ENCODE measurements around the gene TMEM52.
"Not testable (repeated sequence)": the region's sequence is repeated elsewhere in the genome, so short reads cannot be mapped to it uniquely, and the experiment has no call there.

Gene TMEM52

GRCh38 chr1:1893291-1893985 is 25.6 kb downstream of the TMEM52 start:
- no peak for DNase-seq

DNA sequence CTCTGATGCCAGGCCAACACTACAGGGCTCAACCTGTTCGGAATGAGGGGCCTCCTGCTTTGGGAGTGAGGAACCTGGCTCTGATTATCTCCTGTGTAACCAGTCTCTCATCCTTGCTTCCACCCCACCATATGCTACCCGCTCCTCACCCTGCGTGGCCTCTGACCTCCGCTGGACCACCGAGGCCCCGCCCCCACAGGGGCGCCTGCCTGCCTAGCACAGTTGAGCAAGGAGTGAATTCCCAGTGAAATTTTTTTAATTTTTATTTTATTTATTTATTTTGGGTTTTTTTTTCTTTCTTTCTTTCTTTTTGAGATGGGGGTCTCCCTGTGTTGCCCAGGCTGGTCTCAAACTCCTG is 26.3 kb downstream of the TMEM52 start:
- no peak for DNase-seq

GRCh38 chr1:1892079-1892762 is 26.9 kb downstream of the TMEM52 start:
- peak; percentile 35 for DNase-seq

DNA sequence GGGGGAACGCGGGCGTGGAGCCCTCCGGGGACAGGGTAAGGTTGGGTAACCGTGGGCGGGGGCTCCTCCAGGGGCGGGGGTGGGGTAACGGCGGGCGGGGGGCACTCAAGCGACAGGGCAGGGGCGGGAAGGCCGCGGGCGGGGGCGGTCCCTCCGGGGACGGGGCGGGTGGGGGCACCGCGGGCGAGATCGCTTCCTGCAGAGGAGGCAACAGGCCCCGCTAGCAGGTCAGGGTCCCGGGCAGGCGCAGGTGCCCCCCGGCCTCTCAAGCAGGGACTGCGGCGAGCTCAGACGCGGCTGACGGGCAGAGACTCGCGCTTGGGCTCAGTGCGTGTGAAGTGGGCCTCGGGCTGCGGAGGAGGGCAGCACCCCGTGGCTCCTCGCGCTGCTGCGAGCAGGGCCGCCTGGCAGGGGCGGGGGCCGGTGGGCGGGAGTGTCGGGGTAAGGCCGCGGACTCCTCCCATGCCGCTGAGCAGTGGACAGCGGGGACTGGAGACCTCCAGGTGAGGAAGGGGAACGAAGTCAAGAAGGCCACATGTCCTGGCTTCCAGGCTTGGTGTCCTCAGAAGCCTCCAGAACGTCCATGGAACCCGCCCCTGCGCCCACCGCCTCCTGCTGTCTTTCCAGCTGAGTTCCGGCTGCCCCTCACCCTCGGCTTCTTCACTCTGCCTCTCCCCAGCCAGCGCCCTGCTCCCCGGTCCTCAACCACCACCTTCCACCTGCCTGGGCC is 27.6 kb downstream of the TMEM52 start:
- peak; percentile 75 for DNase-seq

DNA sequence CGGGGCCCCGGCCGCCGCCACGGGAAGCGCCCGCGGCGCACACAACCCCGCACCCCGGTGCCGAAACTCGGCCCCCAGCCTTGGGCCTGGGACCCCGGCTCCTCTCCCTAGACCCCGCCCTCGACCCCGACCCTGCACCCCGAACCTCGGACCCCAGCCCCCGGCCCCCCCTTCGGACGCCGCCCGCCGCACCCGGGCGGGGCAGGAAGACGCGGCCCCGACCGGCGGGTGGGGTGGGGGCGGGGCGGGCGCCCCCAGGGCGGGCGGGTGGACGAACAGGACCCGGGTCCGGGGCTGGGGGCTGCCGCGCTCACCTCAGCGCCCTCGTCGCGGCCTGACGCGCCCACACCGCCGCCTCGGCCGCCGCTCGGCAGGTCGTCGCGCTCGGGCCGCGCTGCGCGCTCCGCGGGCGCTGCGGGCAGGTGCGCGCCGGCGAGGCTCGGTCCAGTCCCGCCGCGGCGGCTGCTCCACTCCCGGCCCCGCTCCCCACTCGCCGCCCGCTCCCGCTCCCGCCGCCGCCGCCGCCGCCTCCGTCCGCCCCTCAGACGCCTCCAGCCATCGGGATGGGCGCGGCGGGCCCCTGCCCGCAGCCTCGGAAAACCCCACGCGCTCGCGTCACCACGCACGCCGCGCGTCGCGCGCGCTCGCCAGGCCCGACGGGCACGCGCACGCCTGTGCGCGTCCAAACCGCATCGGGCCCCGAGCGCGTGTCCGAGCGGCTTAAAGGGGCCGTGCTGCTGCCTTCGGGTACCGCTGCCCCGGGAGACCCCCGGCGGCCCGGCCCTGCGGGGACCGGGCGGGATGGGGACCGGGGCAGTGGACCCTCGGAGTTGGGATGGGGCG is 28.4 kb downstream of the TMEM52 start, which contains the start of gene GNB1:
Gene GNB1, minus strand, starts transcription at position 582 of the 843 bp plus-strand sequence. CDS start 65,634 bp downstream, outside the sequence.
- peak; percentile 87 for DNase-seq

- DNase-seq: peak; percentile 44
These were observed 29.1 kb downstream of the TMEM52 start for GRCh38 chr1:1889847-1890505.

- DNase-seq: no peak
These were observed 29.9 kb downstream of the TMEM52 start for GRCh38 chr1:1889090-1889750.

- not testable (repeated sequence) for DNase-seq
These were observed 35.2 kb downstream of the TMEM52 start for GRCh38 chr1:1883890-1884289.

DNA sequence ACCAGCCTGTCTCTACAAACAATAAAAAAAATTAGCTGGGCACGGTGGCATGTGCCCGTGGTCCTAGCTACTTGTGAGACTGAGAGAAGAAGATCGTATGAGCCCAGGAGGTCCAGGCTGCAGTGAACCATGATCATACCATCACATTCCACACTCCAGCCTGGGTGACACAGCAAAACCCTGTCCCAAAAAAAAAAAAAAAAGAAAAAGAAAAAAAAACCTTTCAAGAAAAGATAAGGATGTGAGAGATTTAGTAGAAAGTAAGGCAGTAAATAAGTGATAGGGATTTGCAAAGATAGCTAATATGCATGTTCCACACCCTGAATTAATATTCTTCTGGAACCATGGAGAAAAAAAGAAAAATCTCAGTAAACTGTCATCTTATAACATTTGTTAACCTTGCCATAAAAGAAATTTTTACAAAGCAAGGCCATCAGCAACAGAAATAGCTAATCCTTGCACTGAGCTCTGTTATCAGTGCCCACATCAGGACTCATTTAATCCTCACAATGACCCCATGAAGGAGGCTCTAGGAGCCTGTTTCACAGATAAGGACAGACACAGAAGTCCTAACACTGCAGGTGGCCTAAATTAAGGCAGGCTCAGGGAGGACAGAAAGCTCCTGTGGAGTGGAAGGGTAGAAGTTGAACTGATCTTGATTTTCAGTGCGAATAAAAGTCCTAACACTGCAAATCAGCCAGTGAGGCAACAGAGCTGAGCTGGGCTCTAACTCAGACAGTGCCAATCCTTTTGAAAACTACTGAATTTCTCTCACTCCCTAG is 35.8 kb downstream of the TMEM52 start:
- DNase-seq: no peak

DNA sequence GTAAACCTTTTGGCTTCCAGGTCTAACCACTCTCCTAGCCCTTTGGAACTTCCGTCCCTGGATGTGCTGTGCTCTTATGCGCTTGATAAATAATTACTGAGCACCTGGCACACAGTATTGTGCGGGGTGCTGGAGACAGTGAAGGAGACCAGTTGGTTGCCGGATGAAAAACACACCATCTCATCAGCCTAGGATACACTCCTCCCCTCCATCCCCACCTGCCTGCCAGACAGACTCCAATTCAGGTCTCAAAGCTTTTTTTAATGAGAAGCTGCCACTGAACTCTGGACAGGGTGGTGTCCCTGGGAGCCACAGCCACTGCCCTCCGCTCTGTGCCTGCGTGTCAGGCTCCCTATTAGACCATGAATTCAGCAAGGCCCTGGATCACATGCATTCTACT is 37.4 kb downstream of the TMEM52 start:
- DNase-seq: no peak

DNA sequence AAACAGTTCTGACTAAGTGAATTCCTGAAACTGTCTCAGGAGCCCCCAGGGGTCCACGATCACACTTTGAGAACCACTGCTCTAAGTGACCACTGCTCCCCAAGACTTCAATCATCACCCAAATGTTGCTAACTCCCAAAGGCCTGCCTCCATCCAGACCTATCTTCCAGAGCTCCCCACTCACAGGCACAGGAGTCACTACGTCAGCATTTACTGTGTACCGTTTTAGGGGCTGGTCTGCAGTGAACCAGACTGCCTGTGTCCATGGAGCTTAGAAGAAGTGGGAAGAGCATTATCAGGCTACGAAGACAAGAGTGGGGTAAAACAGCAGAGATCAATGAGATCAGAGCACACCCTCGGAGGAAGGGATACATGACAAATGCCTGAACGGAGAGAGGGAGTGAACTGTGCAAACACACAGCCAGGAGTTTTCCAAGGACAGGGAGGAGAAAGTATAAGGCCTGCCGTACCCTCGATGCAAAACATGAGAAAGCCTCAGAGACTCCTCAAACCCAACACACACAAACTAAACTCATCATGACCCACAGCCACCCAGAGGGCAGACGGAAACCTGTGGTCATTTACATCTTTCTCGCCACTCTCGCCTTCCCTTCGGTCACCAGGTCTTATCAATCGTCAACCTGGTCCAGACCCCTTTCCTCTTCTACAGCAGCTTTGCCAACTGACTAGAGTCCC is 38.3 kb downstream of the TMEM52 start:
- no peak for DNase-seq

DNA sequence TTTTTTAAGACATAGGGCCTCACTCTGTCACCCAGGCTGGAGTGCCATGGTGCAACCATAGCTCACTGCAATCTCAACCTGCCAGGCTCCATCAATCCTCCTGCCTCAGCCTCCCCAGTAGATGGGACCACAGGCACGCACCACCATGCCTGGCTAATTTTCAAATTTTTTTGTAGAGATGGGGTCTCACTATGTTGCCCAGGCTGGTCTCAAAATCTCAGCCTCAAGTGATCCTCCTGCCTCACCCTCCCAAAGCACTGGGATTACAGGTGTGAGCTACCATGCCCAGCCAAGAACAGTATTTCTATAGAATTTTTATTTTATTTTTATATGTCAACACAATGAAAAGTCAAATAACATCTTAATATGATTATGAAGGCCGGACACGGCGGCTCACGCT is 39.1 kb downstream of the TMEM52 start:
- no peak for DNase-seq

- DNase-seq: no peak
These were observed 41.1 kb downstream of the TMEM52 start for GRCh38 chr1:1877865-1878436.

DNA sequence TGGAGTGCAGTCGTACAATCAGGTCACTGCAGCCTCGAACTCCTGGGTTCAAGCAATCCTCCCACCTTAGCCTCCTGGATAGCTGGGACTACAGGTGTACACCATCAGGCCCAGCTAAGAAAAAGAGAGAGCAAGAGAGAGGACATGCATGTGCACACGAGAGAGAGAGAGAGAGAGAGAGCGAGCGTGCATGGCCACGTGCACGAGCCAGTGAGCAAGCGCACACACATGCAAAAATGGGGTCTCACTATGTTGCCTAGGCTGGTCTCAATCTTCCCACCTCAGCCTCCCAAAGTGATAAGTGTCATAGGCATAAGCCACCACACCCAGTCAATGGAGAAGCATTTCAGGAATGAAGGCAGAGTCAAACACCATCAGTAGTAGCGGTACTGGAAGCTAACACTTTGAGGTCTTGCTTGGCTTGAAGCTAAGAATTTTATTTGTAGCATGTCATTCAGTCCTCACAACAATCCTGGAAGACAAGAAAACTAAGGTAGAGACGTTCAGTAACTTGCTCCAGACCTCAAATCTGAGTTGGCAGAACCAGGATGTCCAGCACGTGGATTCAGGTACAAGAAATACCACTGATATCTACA is 42.6 kb downstream of the TMEM52 start:
- DNase-seq: no peak

DNA sequence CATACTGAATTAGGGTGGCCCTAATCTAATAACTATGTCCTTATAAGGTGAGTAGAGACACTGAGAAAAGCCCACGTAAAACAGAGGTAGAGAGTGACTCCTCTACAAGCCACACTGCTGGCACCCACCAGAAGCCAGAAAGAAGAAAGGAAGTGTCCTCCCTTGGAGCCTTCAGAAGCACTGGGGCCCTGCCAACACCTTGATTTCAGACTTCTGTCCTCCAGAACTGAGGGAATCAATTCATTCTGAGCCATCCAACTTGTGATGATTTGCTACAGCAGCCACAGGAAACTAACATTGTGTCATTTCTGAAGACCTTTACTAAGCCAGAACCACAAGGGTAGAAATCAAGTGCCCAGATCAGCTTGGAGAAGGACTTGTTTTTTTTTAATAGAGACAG is 43.1 kb downstream of the TMEM52 start:
- no peak for DNase-seq

DNA sequence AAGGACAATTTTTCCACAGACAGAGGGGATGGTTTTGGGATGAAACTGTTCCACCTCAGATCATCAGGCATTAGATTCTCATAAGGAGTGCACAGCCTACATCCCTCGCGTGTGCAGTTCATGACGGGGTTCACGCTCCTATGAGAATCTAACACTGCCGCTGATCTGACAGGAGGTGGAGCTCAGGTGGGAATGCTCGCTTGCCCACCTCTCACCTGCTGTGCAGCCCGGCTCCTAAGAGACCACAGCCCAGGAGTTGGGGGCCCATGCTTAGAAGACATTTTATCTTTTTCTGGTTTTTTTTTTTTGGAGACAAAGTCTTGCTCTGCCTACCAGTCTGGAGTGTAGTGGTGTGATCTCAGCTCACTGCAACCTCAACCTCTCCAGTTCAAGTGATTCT is 44.2 kb downstream of the TMEM52 start:
- no peak for DNase-seq

- no peak for DNase-seq
These were observed 45.9 kb downstream of the TMEM52 start for GRCh38 chr1:1873186-1873585.

GRCh38 chr1:1872329-1872994 is 46.6 kb downstream of the TMEM52 start:
- no peak for DNase-seq

GRCh38 chr1:1869469-1869868 is 49.6 kb downstream of the TMEM52 start:
- DNase-seq: no peak
